Measurements from ENCODE around the gene UBE3D.

The UBE3D gene

DNA sequence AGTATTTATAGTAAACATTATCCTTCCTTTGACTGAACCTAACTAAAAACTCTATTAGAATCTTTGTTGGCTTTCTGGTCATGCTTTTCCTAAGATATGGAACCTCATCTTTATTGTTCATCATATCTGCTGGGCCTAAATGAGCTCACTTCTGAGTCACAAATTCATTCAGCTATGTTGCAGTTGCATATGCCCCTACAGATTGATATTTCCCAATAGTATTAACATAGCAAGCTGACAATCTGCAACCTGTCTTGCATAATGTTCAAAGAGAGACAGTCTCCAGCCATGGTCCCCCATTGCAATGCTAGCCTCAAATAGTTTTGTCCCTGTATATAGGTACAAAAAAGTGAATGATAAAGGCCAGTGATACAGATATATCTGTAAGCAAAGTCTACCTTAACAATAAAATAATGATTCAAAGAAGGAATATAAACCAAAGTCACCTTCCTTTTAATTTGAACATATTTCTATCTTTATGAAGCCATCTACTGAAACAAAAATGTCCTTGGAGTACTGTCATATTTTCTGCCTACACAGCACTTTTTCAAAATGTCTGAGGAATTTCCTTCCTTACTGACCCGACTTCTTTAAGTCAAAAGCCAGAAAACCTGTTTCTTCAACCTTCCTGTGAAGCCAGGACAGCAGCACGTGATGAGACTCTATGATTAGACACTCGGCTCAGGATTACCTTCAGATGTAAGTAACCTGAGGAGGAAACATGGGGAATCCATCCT lies 140.7 kb downstream of the UBE3D start:
- TF ChIP-seq, protein P1, sequence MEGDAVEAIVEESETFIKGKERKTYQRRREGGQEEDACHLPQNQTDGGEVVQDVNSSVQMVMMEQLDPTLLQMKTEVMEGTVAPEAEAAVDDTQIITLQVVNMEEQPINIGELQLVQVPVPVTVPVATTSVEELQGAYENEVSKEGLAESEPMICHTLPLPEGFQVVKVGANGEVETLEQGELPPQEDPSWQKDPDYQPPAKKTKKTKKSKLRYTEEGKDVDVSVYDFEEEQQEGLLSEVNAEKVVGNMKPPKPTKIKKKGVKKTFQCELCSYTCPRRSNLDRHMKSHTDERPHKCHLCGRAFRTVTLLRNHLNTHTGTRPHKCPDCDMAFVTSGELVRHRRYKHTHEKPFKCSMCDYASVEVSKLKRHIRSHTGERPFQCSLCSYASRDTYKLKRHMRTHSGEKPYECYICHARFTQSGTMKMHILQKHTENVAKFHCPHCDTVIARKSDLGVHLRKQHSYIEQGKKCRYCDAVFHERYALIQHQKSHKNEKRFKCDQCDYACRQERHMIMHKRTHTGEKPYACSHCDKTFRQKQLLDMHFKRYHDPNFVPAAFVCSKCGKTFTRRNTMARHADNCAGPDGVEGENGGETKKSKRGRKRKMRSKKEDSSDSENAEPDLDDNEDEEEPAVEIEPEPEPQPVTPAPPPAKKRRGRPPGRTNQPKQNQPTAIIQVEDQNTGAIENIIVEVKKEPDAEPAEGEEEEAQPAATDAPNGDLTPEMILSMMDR (IDR thresholded peaks at IDR 0.05; ENCODE audit: low read depth, low read length, missing control alignments) = no peak
- H3K4me3 ChIP-seq (replicated peaks; ENCODE audit: low read depth, low read length) = no peak overlapping the region
- no peak for DNase-seq (ENCODE audit: extremely low read depth, low read depth)

GRCh38 chr6:82921258-82921657 lies 144.4 kb downstream of the UBE3D start:
- no peak overlapping the region for H3K4me3 ChIP-seq (replicated peaks; ENCODE audit: low read depth, low read length)
- DNase-seq (ENCODE audit: extremely low read depth, low read depth) = no peak
- TF ChIP-seq, protein P1 (IDR thresholded peaks at IDR 0.05; ENCODE audit: low read depth, low read length, missing control alignments) = no peak

DNA sequence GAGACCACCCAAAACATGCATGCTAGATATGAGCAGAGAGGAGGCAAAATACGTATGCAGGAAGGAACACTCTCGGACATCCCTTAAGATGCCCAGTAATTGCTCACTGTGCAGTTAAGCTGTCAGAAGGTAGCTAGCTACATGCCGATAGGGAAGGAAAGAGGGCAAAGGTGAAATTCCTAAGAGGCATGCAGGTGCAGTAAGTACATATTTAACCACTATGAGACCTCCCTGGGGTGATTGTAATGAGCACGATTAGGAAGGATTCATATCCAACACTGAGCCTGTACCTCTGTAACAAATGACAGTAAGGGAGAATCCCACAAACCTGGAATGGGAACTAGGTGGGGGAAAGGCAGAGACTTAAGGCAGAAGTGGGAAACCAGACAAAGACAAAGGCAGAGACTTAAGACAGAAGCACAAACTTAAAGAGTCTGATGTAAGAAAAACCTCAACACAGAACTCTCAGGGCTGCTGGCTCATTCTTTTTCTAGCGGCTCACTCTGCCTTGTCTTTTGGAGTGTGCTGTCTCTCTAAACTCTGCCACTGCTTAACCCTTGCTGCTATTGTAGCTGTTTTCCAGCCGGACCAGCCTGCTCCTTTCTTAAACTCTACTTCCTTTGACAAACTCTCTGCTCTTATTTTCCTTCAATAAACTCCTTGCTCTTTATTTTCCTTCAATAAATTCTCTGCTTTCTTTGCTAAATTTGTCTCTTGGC lies 148.1 kb downstream of the UBE3D start:
- H3K4me3 ChIP-seq (replicated peaks; ENCODE audit: low read depth, low read length) = no peak overlapping the region
- TF ChIP-seq, protein P1 (IDR thresholded peaks at IDR 0.05; ENCODE audit: low read depth, low read length, missing control alignments) = no peak
- no peak for DNase-seq (ENCODE audit: extremely low read depth, low read depth)

DNA sequence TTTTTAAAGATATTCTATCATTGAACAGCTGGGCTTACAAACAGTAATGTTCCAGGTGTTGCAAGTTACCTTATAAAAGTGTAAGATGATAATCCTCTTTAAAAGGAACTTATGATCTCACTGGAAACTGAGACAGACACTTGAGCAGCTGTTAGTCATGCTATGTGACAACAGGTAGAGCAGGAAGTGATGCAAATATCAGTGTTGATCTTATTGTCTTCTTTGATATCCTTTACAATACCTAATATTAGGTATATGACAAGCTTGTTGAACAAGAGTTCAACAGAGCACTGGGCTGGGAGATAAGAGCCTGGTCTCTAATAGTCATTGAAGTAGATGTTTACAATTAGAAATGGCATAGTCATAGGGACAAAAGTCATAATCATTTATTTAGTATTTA lies 150.0 kb downstream of the UBE3D start:
- no peak overlapping the region for H3K4me3 ChIP-seq (replicated peaks; ENCODE audit: low read depth, low read length)
- no peak for DNase-seq (ENCODE audit: extremely low read depth, low read depth)
- TF ChIP-seq, protein P1 (IDR thresholded peaks at IDR 0.05; ENCODE audit: low read depth, low read length, missing control alignments) = no peak

DNA sequence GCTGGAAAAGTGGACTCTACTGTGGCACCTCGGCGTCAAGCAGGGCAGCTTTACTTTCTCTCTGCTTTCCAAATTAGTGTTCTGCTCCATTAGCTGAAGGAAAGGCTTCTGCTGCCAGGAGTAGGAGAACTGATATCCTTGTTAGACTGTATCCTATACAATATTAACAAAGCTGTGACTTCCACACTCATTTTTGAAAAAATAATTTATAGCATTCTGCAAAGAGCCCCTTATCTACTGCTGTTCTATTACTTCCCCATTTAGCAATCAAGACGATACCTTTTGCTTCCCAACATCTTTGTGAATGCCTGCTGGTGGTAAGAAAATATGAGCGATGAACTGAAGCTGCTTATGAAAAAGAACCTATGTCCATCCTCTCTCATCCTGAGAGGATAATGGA lies 151.1 kb downstream of the UBE3D start:
- TF ChIP-seq, protein P1 (IDR thresholded peaks at IDR 0.05; ENCODE audit: low read depth, low read length, missing control alignments) = no peak
- no peak for DNase-seq (ENCODE audit: extremely low read depth, low read depth)
- H3K4me3 ChIP-seq (replicated peaks; ENCODE audit: low read depth, low read length) = no peak overlapping the region

- TF ChIP-seq, protein P1 (IDR thresholded peaks at IDR 0.05; ENCODE audit: low read depth, low read length, missing control alignments) = no peak
- DNase-seq (ENCODE audit: extremely low read depth, low read depth) = no peak
- H3K4me3 ChIP-seq (replicated peaks; ENCODE audit: low read depth, low read length) = no peak overlapping the region
These were observed 154.8 kb downstream of the UBE3D start for GRCh38 chr6:82910820-82911219.
